Astrocyte of the cerebellum (primary cell): ENCODE data around the gene ROBO2.

Experiments used
- DNase-seq: peaks from one replicate; pipeline ENCODE4 v3.0.0-alpha.2; 2011; ENCODE audit warnings: low read depth
- H3K4me3 ChIP-seq: 2 replicates; pipeline ENCODE4 v1.5.1; 2011; ENCODE audit warnings: mild to moderate bottlenecking, low read depth, low read length, moderate library complexity
- CTCF ChIP-seq: IDR thresholded peaks from 2 replicates; pipeline ENCODE4 v1.5.1; 2012; ENCODE audit warnings: low read length, low read depth, moderate library complexity, mild to moderate bottlenecking; ENCODE audit errors: missing control alignments
- in situ Hi-C: cut with HindIII; loops from 2 replicates; pipeline ENCODE4 v1.10.0; 2017; ENCODE audit warnings: low sequenced_read_pairs

The ROBO2 gene

GRCh38 chr3:77699125-77699691 lies 659.3 kb downstream of the ROBO2 start:
- DNase-seq, result no peak
- H3K4me3 ChIP-seq, result no peak overlapping the region
- in situ Hi-C loops, result no loop called here
- TF ChIP-seq CTCF, result no peak
